HepG2 (cell line): ENCODE results near the gene N4BP2. TPM values are rescaled to one million over a fixed set of nuclear protein-coding genes. Genes with fewer than 3 reads are reported as not detected.
A peak's percentile ranks its signal among the peaks of the same experiment; 100 is the strongest.

Experiments used
- ATAC-seq: fragments of 200-7000 bp; cut with Tn5 transposase; 3 replicates; pipeline ENCODE4 v1.9.1; 2020; ENCODE audit warnings: mild to moderate bottlenecking, moderate library complexity
- BruUV-seq: library from RNA; stranded (reverse); fragments of 400-500 nt; replicated peaks from 2 replicates; lab custom pipeline; 2021; lab: Mats Ljungman, UMichigan
- CTCF ChIA-PET: fragments of 300-600 bp; formaldehyde crosslinking; extraction: SDS; loops from one replicate; lab custom pipeline; 2021; ENCODE audit warnings: low total read pairs, inconsistent platforms, low intra/inter-chr PET ratio; lab: Yijun Ruan, JAX
- POLR2A ChIA-PET: fragments of 350-600 bp; sonication (Branson Sonifier 250); formaldehyde crosslinking; loops from one replicate; lab custom pipeline; 2020; ENCODE audit warnings: antibody characterized with exemption, inconsistent platforms; lab: Yijun Ruan, JAX
- DNase-seq: peaks from one replicate; pipeline ENCODE4 v3.0.0-alpha.2; 2015; ENCODE audit warnings: low spot score
- FAIRE-seq: peaks from 3 replicates; lab custom pipeline; 2011; peaks lifted over from hg19 to GRCh38; lab: Jason Lieb, UNC
- H2AFZ ChIP-seq: one replicate; pipeline ENCODE4 v1.6.1; 2011; ENCODE audit warnings: low read length, inconsistent platforms
- H3K27ac ChIP-seq: fragments of 300-600 bp; 3 replicates; pipeline ENCODE4 v1.8.0; 2011; ENCODE audit warnings: mixed run types, mild to moderate bottlenecking, mixed read lengths, low read length, inconsistent platforms; ENCODE audit not compliant: insufficient read depth; ENCODE audit errors: extremely low read length
- H3K27me3 ChIP-seq, 2 experiments: fragments of 200-600 bp in 1 of 2; 2 replicates in 1 of 2; 3 replicates in 1 of 2; pipeline versions ENCODE4 v1.6.0 to v1.8.0; 2011; ENCODE audit warnings: low read length in 2 of 2, mild to moderate bottlenecking in 2 of 2, moderate library complexity in 2 of 2, inconsistent platforms in 1 of 2; ENCODE audit not compliant: insufficient read depth in 2 of 2, control insufficient read depth in 1 of 2
- H3K36me3 ChIP-seq, 2 experiments: fragments of 200-600 bp in 1 of 2; replicated peaks in 1 of 2; 2 replicates in 1 of 2; 3 replicates in 1 of 2; pipeline versions ENCODE4 v1.5.1 to v1.8.0; 2011; ENCODE audit warnings: low read length in 2 of 2, inconsistent platforms in 1 of 2; ENCODE audit not compliant: insufficient read depth in 2 of 2, control insufficient read depth in 1 of 2
- H3K4me1 ChIP-seq: 2 replicates; pipeline ENCODE4 v1.5.1; 2012; ENCODE audit warnings: low read length, inconsistent platforms; ENCODE audit not compliant: insufficient read depth
- H3K4me2 ChIP-seq: 2 replicates; pipeline ENCODE4 v1.6.0; 2011; ENCODE audit warnings: low read depth, low read length, inconsistent platforms
- H3K4me3 ChIP-seq, 3 experiments: fragments of 200-600 bp in 1 of 3; sonication (generic), shearing (Covaris generic) in 1 of 3; replicated peaks in 1 of 3; 2 replicates each; pipeline ENCODE4 v1.5.1; 2011 to 2016; ENCODE audit warnings: low read length in 3 of 3, inconsistent platforms in 2 of 3, low read depth in 2 of 3, mild to moderate bottlenecking in 2 of 3, control low read depth in 1 of 3, mixed read lengths in 1 of 3; ENCODE audit not compliant: insufficient read depth in 1 of 3
- H3K79me2 ChIP-seq: one replicate; pipeline ENCODE4 v1.6.1; 2011; ENCODE audit warnings: low read length, inconsistent platforms; ENCODE audit not compliant: insufficient read depth
- H3K9ac ChIP-seq: 2 replicates; pipeline ENCODE4 v1.6.0; 2011; ENCODE audit warnings: mild to moderate bottlenecking, low read depth, low read length, inconsistent platforms; ENCODE audit not compliant: insufficient read depth
- H3K9me3 ChIP-seq: 2 replicates; pipeline ENCODE4 v1.5.1; 2012; ENCODE audit warnings: mild to moderate bottlenecking, low read length
- H4K20me1 ChIP-seq: 2 replicates; pipeline ENCODE4 v1.6.0; 2011; ENCODE audit warnings: inconsistent platforms, mild to moderate bottlenecking, low read length, moderate library complexity; ENCODE audit not compliant: insufficient read depth
- ARNT2 ChIP-seq: sonication (generic); formaldehyde crosslinking; IDR thresholded peaks from 2 replicates; pipeline ENCODE4 v1.8.0; 2022; ENCODE audit warnings: mild to moderate bottlenecking, low read depth, missing genetic modification reagents, moderate library complexity
- ATF6 ChIP-seq: sonication (generic); formaldehyde crosslinking; conservative IDR thresholded peaks from 2 replicates; pipeline ENCODE4 v1.4.0; 2020; ENCODE audit warnings: missing genetic modification reagents
- CENPT ChIP-seq: sonication (generic); formaldehyde crosslinking; IDR thresholded peaks from 2 replicates; pipeline ENCODE4 v1.8.0; 2022; ENCODE audit warnings: low read depth, mild to moderate bottlenecking, moderate library complexity, missing genetic modification reagents
- HOXA9 ChIP-seq: sonication (generic); formaldehyde crosslinking; IDR thresholded peaks from 2 replicates; pipeline ENCODE4 v1.8.1; 2022; ENCODE audit warnings: missing genetic modification reagents, mild to moderate bottlenecking, moderate library complexity, borderline replicate concordance
- MAFF ChIP-seq: IDR thresholded peaks from 2 replicates; pipeline ENCODE4 v1.6.1; 2011; ENCODE audit warnings: low read depth, low read length, improper control_type of control experiment
- MAFK ChIP-seq, 2 experiments: IDR thresholded peaks in 1 of 2; conservative IDR thresholded peaks in 1 of 2; 2 replicates each; pipeline ENCODE4 v1.6.1; 2011; ENCODE audit warnings: improper control_type of control experiment in 2 of 2, low read length in 2 of 2
- MED1 ChIP-seq: sonication (generic); formaldehyde crosslinking; IDR thresholded peaks from 2 replicates; pipeline ENCODE4 v1.4.0; 2020; ENCODE audit warnings: missing genetic modification reagents
- MIER2 ChIP-seq: IDR thresholded peaks from 2 replicates; pipeline ENCODE4 v1.6.1; 2016; ENCODE audit warnings: missing biosample characterization, missing genetic modification reagents
- NFKBIZ ChIP-seq: IDR thresholded peaks from 2 replicates; pipeline ENCODE4 v1.6.1; 2018; ENCODE audit warnings: missing genetic modification reagents, missing compliant biosample characterization
- NR2C2 ChIP-seq: sonication (generic); formaldehyde crosslinking; IDR thresholded peaks from 2 replicates; pipeline ENCODE4 v1.4.0; 2020; ENCODE audit warnings: missing genetic modification reagents, mild to moderate bottlenecking, moderate library complexity, borderline replicate concordance
- PHF21A ChIP-seq: sonication (generic); formaldehyde crosslinking; IDR thresholded peaks from 2 replicates; pipeline ENCODE4 v1.5.0; 2020; ENCODE audit warnings: mild to moderate bottlenecking, missing genetic modification reagents
- TRIM24 ChIP-seq: sonication (generic); formaldehyde crosslinking; IDR thresholded peaks from 2 replicates; pipeline ENCODE4 v1.8.0; 2022; ENCODE audit warnings: mild to moderate bottlenecking, missing genetic modification reagents
- ZNF18 ChIP-seq: sonication (generic); formaldehyde crosslinking; IDR thresholded peaks from 2 replicates; pipeline ENCODE4 v1.8.0; 2022; ENCODE audit warnings: mild to moderate bottlenecking, missing genetic modification reagents; ENCODE audit not compliant: insufficient replicate concordance
- ZNF570 ChIP-seq: sonication (generic); formaldehyde crosslinking; IDR thresholded peaks from 2 replicates; pipeline ENCODE4 v1.4.0; 2020; ENCODE audit warnings: mild to moderate bottlenecking, missing genetic modification reagents, borderline replicate concordance
- ZNF83 ChIP-seq: sonication (generic); formaldehyde crosslinking; IDR thresholded peaks from 2 replicates; pipeline ENCODE4 v1.4.0; 2020; ENCODE audit warnings: missing genetic modification reagents, mild to moderate bottlenecking, borderline replicate concordance
- WGBS: methylation state at CpG from one replicate; pipeline ENCODE4 v1.1.6; 2017; ENCODE audit warnings: low lambda C conversion rate; 5-methylcytosine and 5-hydroxymethylcytosine counted together
- in situ Hi-C: cut with HindIII; loops from 2 replicates; pipeline ENCODE4 v1.10.0; 2017; ENCODE audit warnings: low pct_unique_long_range_greater_than_20kb; ENCODE audit not compliant: extremely low pct_ligation_motif_present
- intact Hi-C: fragments of 100-400 bp; cut with micrococcal nuclease; formaldehyde crosslinking; loops from one replicate; pipeline ENCODE4 v1.10.0; 2022; ENCODE audit not compliant: unreplicated experiment
- polyA plus RNA-seq, 8 experiments: library from polyadenylated mRNA; depleted of rRNA in 3 of 8; stranded (reverse) in 7 of 8; unstranded in 1 of 8; fragments of >200 nt; fragmentation: Illumina TruSeq in 4 of 8; extraction: Trizol in 4 of 8; gene quantifications; 2 replicates each; pipeline versions ENCODE4 v1.2.1 to v1.2.3, GENCODE V29; 2011 to 2016; ENCODE audit warnings: low read depth in 4 of 8, missing spikeins in 1 of 8, mixed read lengths in 1 of 8; ENCODE audit not compliant: insufficient read depth in 1 of 8
- total RNA-seq, 5 experiments: library from RNA; depleted of rRNA; stranded (reverse); fragments of >200 nt; fragmentation: Illumina TruSeq; extraction: Trizol; gene quantifications; 2 replicates each; pipeline ENCODE4 v1.2.3, GENCODE V29; 2016; ENCODE audit warnings: low read depth in 1 of 5

Gene N4BP2
- total and polyA plus RNA-seq, 2 of the 13 experiments (the other 11 are each of a cell fraction or from before 2014, with no cell fraction given), result 5.6 to 12.9 TPM

- in situ Hi-C loops (no loop called here), intact Hi-C loops (no loop called here)
- Histone ChIP-seq H3K4me1 (no peaks in the 10 kb centered on the region), H3K9ac (no peak overlapping the region), H3K79me2 (no peaks in the 10 kb centered on the region), H3K4me2 (no peak overlapping the region), H3K27ac (no peak overlapping the region), H3K27me3 (no peaks in the 10 kb centered on the region), H3K9me3 (no peaks in the 10 kb centered on the region), H3K4me3 (no peak overlapping the region), H2AFZ (no peak overlapping the region), H4K20me1 (no peaks in the 10 kb centered on the region), H3K36me3 (peaks cover 2 to 21% of the 10 kb centered on the region in 2 experiments; a peak in 2 of 5 replicates)
- ChIA-PET POLR2A (no interaction called here), CTCF (no interaction called here)
- TF ChIP-seq ZNF83 (CRISPR knock-in tag) (no peak), NR2C2 (CRISPR knock-in tag) (no peak), MAFF (peak; percentile 48), MED1 (CRISPR knock-in tag) (no peak), ZNF570 (CRISPR knock-in tag) (no peak), MAFK (conservative IDR thresholded peaks at IDR 0.05 in 1 of 2, IDR thresholded peaks at IDR 0.05 in 1 of 2; ENCODE audit: low read length in 2 of 2) (peak; percentile 14 to 63; a peak in 2 of 4 replicates), ARNT2 (CRISPR knock-in tag) (no peak)
- DNase-seq (no peak), ATAC-seq (no peak), FAIRE-seq (no peak)
- WGBS, result 96% methylated on average over 3 of the region's 3 CpGs
- no TSS peak for BruUV-seq
Observed at GRCh38 chr4:40112027-40112792, 55.6 kb downstream of the N4BP2 start.

- ChIA-PET POLR2A (no interaction called here), CTCF (no interaction called here)
- no peak for ATAC-seq
- no peak for DNase-seq
- Histone ChIP-seq H3K79me2 (no peaks in the 10 kb centered on the region), H2AFZ (no peak overlapping the region), H3K27me3 (no peaks in the 10 kb centered on the region), H4K20me1 (no peaks in the 10 kb centered on the region), H3K4me1 (no peaks in the 10 kb centered on the region), H3K27ac (no peak overlapping the region), H3K4me2 (no peak overlapping the region), H3K9me3 (no peaks in the 10 kb centered on the region), H3K4me3 (no peak overlapping the region), H3K36me3 (peaks cover 2 to 18% of the 10 kb centered on the region in 2 experiments; a peak in 2 of 5 replicates), H3K9ac (no peak overlapping the region)
- 96% methylated on average over 1 of the region's 1 CpG for WGBS
- intact Hi-C loops (no loop called here), in situ Hi-C loops (no loop called here)
- FAIRE-seq, result no peak
- BruUV-seq, result no TSS peak
- TF ChIP-seq ATF6 (CRISPR knock-in tag) (no peak), MIER2 (CRISPR knock-in tag) (no peak), NFKBIZ (CRISPR knock-in tag) (no peak), CENPT (CRISPR knock-in tag) (no peak), ZNF18 (CRISPR knock-in tag) (no peak), PHF21A (no peak), HOXA9 (CRISPR knock-in tag) (no peak), TRIM24 (CRISPR knock-in tag) (no peak)
Observed at GRCh38 chr4:40114206-40114605, 57.6 kb downstream of the N4BP2 start.
